GM06990 (cell line): ENCODE data around the gene OR5AR1.
"Not testable (repeated sequence)": the region's sequence is repeated elsewhere in the genome, so short reads cannot be mapped to it uniquely, and the experiment has no call there.

Experiments
- DNase-seq: peaks from one replicate; pipeline ENCODE4 v3.0.0-alpha.2; 2011; ENCODE audit not compliant: insufficient read length; ENCODE audit errors: extremely low read depth
- H3K27me3 ChIP-seq: replicated peaks from 2 replicates; pipeline ENCODE4 v1.6.0; 2011; ENCODE audit warnings: low read length; ENCODE audit not compliant: control insufficient read depth, insufficient read depth
- H3K36me3 ChIP-seq: 2 replicates; pipeline ENCODE4 v1.5.1; 2011; ENCODE audit warnings: low read length; ENCODE audit not compliant: control insufficient read depth, insufficient read depth
- H3K4me3 ChIP-seq: replicated peaks from 2 replicates; pipeline ENCODE4 v1.5.1; 2011; ENCODE audit warnings: low read depth, mild to moderate bottlenecking, control low read depth, low read length
- TF ChIP-seq, protein P1 (sequence below): IDR thresholded peaks from 2 replicates; pipeline ENCODE4 v1.5.1; 2011; ENCODE audit warnings: low read length, control low read depth, mild to moderate bottlenecking, inconsistent platforms; ENCODE audit not compliant: insufficient read depth, poor library complexity, severe bottlenecking

The OR5AR1 gene

GRCh38 chr11:56642339-56642738 is 21.1 kb upstream of the OR5AR1 start, which contains the start of gene OR5AP2:
Gene OR5AP2, minus strand, starts transcription at chr11:56642439. Its CDS starts 0 bp downstream, at chr11:56642439.
- Histone ChIP-seq H3K27me3 (no peaks in the 10 kb centered on the region), H3K36me3 (no peaks in the 10 kb centered on the region), H3K4me3 (no peak within 1 kb of the TSS)
- TF ChIP-seq, protein P1, sequence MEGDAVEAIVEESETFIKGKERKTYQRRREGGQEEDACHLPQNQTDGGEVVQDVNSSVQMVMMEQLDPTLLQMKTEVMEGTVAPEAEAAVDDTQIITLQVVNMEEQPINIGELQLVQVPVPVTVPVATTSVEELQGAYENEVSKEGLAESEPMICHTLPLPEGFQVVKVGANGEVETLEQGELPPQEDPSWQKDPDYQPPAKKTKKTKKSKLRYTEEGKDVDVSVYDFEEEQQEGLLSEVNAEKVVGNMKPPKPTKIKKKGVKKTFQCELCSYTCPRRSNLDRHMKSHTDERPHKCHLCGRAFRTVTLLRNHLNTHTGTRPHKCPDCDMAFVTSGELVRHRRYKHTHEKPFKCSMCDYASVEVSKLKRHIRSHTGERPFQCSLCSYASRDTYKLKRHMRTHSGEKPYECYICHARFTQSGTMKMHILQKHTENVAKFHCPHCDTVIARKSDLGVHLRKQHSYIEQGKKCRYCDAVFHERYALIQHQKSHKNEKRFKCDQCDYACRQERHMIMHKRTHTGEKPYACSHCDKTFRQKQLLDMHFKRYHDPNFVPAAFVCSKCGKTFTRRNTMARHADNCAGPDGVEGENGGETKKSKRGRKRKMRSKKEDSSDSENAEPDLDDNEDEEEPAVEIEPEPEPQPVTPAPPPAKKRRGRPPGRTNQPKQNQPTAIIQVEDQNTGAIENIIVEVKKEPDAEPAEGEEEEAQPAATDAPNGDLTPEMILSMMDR: no peak
- no peak for DNase-seq

DNA sequence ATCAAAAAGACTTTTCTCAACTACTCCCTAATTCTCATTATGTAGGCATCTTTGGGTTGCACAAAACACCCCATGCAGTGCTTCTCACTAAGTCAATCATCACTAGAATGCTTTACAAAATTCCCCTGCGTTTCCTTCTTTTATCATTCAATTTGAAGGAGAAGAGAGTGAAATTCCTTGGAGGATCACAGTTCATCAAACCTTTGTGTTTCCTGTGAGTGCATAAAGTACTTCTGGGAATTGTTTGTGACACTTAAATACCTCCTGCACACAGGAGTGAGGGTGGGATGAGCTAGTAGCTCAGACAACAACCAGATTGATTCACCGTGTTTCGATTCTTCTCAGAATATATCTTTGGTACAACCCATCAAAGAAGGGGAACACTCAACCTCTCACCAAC is 3.7 kb upstream of the OR5AR1 start:
- TF ChIP-seq, protein P1: no peak
- no peak overlapping the region for H3K4me3 ChIP-seq
- no peaks in the 10 kb centered on the region for H3K36me3 ChIP-seq
- DNase-seq: no peak
- no peaks in the 10 kb centered on the region for H3K27me3 ChIP-seq

DNA sequence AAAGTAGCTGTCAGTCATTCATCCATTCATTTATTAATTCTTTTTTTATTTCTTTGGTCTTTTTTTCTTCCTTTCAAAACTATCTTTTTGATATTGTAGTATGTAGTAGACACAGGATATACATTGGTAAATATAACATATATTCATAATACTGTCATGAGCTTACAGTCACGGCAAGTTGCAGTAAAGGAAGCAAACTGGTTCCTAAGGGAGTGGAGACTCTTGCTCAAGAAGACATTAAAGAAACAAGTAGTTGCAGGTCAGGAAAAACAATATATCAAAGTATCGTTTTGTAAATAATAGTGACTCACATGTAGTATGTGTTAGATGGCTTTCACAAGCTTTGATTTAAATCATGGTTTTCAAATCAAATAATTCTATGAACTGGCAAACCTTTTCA is 7.5 kb downstream of the OR5AR1 start:
- TF ChIP-seq, protein P1: no peak
- Histone ChIP-seq H3K4me3 (no peak overlapping the region), H3K36me3 (no peaks in the 10 kb centered on the region), H3K27me3 (no peaks in the 10 kb centered on the region)
- DNase-seq: no peak

DNA sequence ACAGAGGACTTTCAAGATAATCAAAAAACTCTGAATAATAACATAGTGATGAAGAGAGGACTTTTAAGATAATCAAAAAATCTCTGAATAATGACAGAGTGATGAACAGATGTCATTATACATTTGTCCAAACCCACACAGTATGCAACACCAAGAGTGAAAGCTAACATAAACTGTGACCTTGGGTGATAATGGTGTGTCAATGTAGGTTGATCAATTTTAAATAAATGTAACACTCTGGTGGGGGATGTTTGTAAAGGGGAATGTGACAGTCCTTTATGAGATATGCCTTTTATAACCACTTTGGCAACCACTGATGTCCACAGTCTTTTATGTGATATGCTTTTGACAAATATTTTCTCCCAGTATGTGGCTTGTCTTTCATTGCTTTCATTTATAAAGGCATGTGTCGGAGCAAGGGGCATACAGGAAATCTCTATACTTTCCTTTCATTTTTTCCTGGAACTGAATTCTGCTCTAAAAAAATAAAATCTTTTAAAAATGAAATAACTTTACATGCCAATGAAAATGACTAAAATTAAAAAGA is 25.1 kb downstream of the OR5AR1 start:
- no peak for DNase-seq
- no peaks in the 10 kb centered on the region for H3K27me3 ChIP-seq
- H3K4me3 ChIP-seq: no peak overlapping the region
- no peaks in the 10 kb centered on the region for H3K36me3 ChIP-seq
- TF ChIP-seq, protein P1: no peak

DNA sequence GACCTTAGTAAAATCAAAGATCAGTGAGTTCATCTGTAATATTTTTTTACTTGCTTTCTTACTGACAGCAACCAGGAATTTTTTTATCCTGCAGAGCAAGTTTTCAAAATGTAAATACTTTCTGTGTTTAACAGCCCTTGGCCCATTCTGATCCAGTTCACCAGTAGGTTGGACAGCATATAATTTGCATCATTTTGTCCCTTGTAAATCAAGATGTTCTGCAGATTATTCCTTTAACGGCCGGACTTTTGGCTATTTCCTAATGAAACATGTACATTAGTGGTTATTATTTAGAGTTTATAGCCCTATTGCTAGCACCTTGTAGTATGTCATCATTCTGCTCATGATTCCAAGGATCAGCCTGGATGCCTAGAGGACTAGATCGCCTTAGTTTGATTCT is 27.7 kb downstream of the OR5AR1 start:
- H3K27me3 ChIP-seq, H3K36me3 ChIP-seq, H3K4me3 ChIP-seq, DNase-seq: not testable (repeated sequence)

GRCh38 chr11:56693428-56693827 is 29.9 kb downstream of the OR5AR1 start:
- TF ChIP-seq, protein P1: no peak
- Histone ChIP-seq H3K4me3 (no peak overlapping the region), H3K27me3 (no peaks in the 10 kb centered on the region), H3K36me3 (no peaks in the 10 kb centered on the region)
- no peak for DNase-seq
